Left lung (tissue), 10 donors: Measurements from ENCODE around the gene LRRC8A. TPM values are rescaled to one million over a fixed set of nuclear protein-coding genes. Genes with fewer than 3 reads are reported as not detected.
"Not testable (repeated sequence)": the region's sequence is repeated elsewhere in the genome, so short reads cannot be mapped to it uniquely, and the experiment has no call there.

ENCODE experiments used
- ATAC-seq: fragments of 200-7000 bp; cut with Tn5 transposase; one replicate; pipeline ENCODE4 v1.9.1; 2020; ENCODE audit warnings: moderate library complexity
- DNase-seq, 4 donors: peaks; one replicate each; pipeline ENCODE4 v3.0.0-alpha.2; 2013 to 2020
- H3K27ac ChIP-seq, 2 donors: fragments of 200-600 bp; sonication (generic) in 1 of 2; one replicate each; pipeline versions ENCODE4 v1.5.0 to v1.8.0; 2020 to 2021
- H3K27me3 ChIP-seq, 2 donors: fragments of 200-600 bp; sonication (generic) in 1 of 2; one replicate each; pipeline versions ENCODE4 v1.5.0 to v1.8.0; 2020 to 2021
- H3K36me3 ChIP-seq, 2 donors: fragments of 200-600 bp; sonication (generic) in 1 of 2; one replicate each; pipeline versions ENCODE4 v1.5.0 to v1.8.0; 2020 to 2021
- H3K4me1 ChIP-seq, 2 donors: fragments of 200-600 bp; one replicate each; pipeline ENCODE4 v1.8.0; 2021
- H3K4me3 ChIP-seq, 2 donors: fragments of 200-600 bp; sonication (generic) in 1 of 2; one replicate each; pipeline versions ENCODE4 v1.5.0 to v1.8.0; 2020 to 2021; ENCODE audit warnings: mild to moderate bottlenecking in 1 of 2
- H3K9me3 ChIP-seq, 2 donors: fragments of 200-600 bp; sonication (generic) in 1 of 2; one replicate each; pipeline versions ENCODE4 v1.5.0 to v1.8.0; 2020 to 2021
- CTCF ChIP-seq, 2 donors: fragments of 200-600 bp; sonication (generic) in 1 of 2; IDR thresholded peaks; one replicate each; pipeline versions ENCODE4 v1.5.0 to v1.8.0; 2021; ENCODE audit warnings: antibody characterized with exemption in 2 of 2
- intact Hi-C, 2 donors: fragments of 100-400 bp; cut with DNase I; formaldehyde crosslinking; loops; one replicate each; pipeline versions ENCODE4 v1.11.2 to v1.14.2; 2022
- polyA plus RNA-seq, 6 donors: library from polyadenylated mRNA; unstranded; fragments of 120-200 nt; gene quantifications; one replicate each; pipeline ENCODE4 v1.2.1, GENCODE V29; 2013; ENCODE audit not compliant: insufficient read length in 6 of 6
- total RNA-seq, 2 donors: library from RNA; stranded (reverse); fragmentation: NEBNext Ultra II Directional; extraction: Animal tissue kit (Norgen Biotek cat#: 25700); gene quantifications; one replicate each; pipeline ENCODE4 v1.2.1, GENCODE V29; 2021
- donor health status: DM: no; HTN: yes; CAD: no.
- donor health status: DM: no; HTN: no; CAD: no.

LRRC8A gene
- total and polyA plus RNA-seq, 8 donors = 24.6 to 70.6 (median 29.3) TPM

- no peaks in the 10 kb centered on the region for H3K27me3 ChIP-seq
- ATAC-seq = peak; percentile 35
- intact Hi-C loops = no loop called here
- no peak for DNase-seq
- peak overlapping the region; percentile 85 to 93 for H3K27ac ChIP-seq
- H3K36me3 ChIP-seq = peaks cover 0 to 23% of the 10 kb centered on the region in 2 donors
- peaks cover 24 to 45% of the 10 kb centered on the region in 2 donors for H3K4me1 ChIP-seq
- H3K9me3 ChIP-seq = no peaks in the 10 kb centered on the region
- no peak for TF ChIP-seq CTCF (IDR thresholded peaks at IDR 0.05)
- H3K4me3 ChIP-seq = peak overlapping the region; percentile 94 to 95
Observed at GRCh38 chr9:128947277-128947526, 65.3 kb downstream of the LRRC8A start.

- ATAC-seq = peak; percentile 92
- peak within 1 kb of the TSS; percentile 94 to 95 for H3K4me3 ChIP-seq
- H3K4me1 ChIP-seq = peaks cover 21 to 45% of the 10 kb centered on the region in 2 donors
- DNase-seq = peak; percentile 93 to 100 (median 96)
- intact Hi-C loops = no loop called here
- H3K27me3 ChIP-seq = no peaks in the 10 kb centered on the region
- H3K36me3 ChIP-seq = peaks cover 0 to 28% of the 10 kb centered on the region in 2 donors
- H3K27ac ChIP-seq = peak within 1 kb of the TSS; percentile 85 to 93
- TF ChIP-seq CTCF (IDR thresholded peaks at IDR 0.05) = no peak
- H3K9me3 ChIP-seq = no peaks in the 10 kb centered on the region
Observed at GRCh38 chr9:128947527-128948301, 65.8 kb downstream of the LRRC8A start, which contains the start of the genes DOLK and NUP188. DOLK (minus strand) TSS chr9:128947603; CDS start chr9:128947303, 300 bp downstream. NUP188 (plus strand) TSS chr9:128947699; CDS start chr9:128947720, 21 bp downstream.

- H3K27me3 ChIP-seq, DNase-seq, H3K27ac ChIP-seq, H3K4me3 ChIP-seq, H3K4me1 ChIP-seq, intact Hi-C loops, H3K9me3 ChIP-seq, ATAC-seq: not testable (repeated sequence)
- H3K36me3 ChIP-seq = peaks cover 2 to 95% of the 10 kb centered on the region in 2 donors
Observed at GRCh38 chr9:128961403-128961802, 79.5 kb downstream of the LRRC8A start.

Other genes starting within 250 kb of the LRRC8A start
- 10 to 100 TPM; 52.7 to 55.4 TPM for gene DYNC2I2, start 225.3 kb upstream of the LRRC8A start, total RNA-seq
- gene DYNC2I2, start 225.3 kb upstream of the LRRC8A start, polyA plus RNA-seq = 10 to 100 TPM; 45.2 to 51.9 (median 48.6) TPM
- 100 to 1,000 TPM; 249 to 294 TPM for gene SET, start 192.9 kb upstream of the LRRC8A start, total RNA-seq
- 100 to 1,000 TPM; 470 to 615 (median 549) TPM for gene SET, start 192.9 kb upstream of the LRRC8A start, polyA plus RNA-seq
- gene PKN3, start 179.6 kb upstream of the LRRC8A start, total RNA-seq = 10 to 100 TPM; 11.8 to 15.9 TPM
- gene PKN3, start 179.6 kb upstream of the LRRC8A start, polyA plus RNA-seq = 10 to 100 TPM; 11.8 to 18.0 (median 14.4) TPM
- gene ZDHHC12, start 158.0 kb upstream of the LRRC8A start, total RNA-seq = 10 to 100 TPM; 42.2 to 48.9 TPM
- gene ZDHHC12, start 158.0 kb upstream of the LRRC8A start, polyA plus RNA-seq = 10 to 100 TPM; 10.8 to 13.3 (median 11.3) TPM
- gene ZER1, start 110.2 kb upstream of the LRRC8A start, total RNA-seq = 10 to 100 TPM; 29.7 to 37.3 TPM
- gene ZER1, start 110.2 kb upstream of the LRRC8A start, polyA plus RNA-seq = 10 to 100 TPM; 26.7 to 33.4 (median 29.1) TPM
- gene TBC1D13, start 94.9 kb upstream of the LRRC8A start, total RNA-seq = 10 to 100 TPM; 21.3 to 23.0 TPM
- 10 to 100 TPM; 22.5 to 30.7 (median 30.0) TPM for gene TBC1D13, start 94.9 kb upstream of the LRRC8A start, polyA plus RNA-seq
- 10 to 100 TPM; 22.8 to 24.7 TPM for gene ENDOG, start 63.6 kb upstream of the LRRC8A start, total RNA-seq
- gene ENDOG, start 63.6 kb upstream of the LRRC8A start, polyA plus RNA-seq = 1 to 10 TPM; 2.4 to 7.4 (median 5.4) TPM
- gene SPOUT1, start 52.3 kb upstream of the LRRC8A start, total RNA-seq = 10 to 100 TPM; 40.5 to 49.3 TPM
- 10 to 100 TPM; 28.0 to 43.2 (median 32.0) TPM for gene SPOUT1, start 52.3 kb upstream of the LRRC8A start, polyA plus RNA-seq
- gene KYAT1, start 183 bp upstream of the LRRC8A start, total RNA-seq = 1 to 10 TPM; 6.2 to 7.4 TPM
- 1 to 10 TPM; 6.2 to 9.6 (median 7.3) TPM for gene KYAT1, start 183 bp upstream of the LRRC8A start, polyA plus RNA-seq
- 10 to 100 TPM; 32.6 to 49.4 TPM for gene PHYHD1, start 38.8 kb downstream of the LRRC8A start, total RNA-seq
- 10 to 100 TPM; 34.8 to 51.7 (median 41.0) TPM for gene PHYHD1, start 38.8 kb downstream of the LRRC8A start, polyA plus RNA-seq
- gene DOLK, start 65.5 kb downstream of the LRRC8A start, total RNA-seq = 10 to 100 TPM; 14.9 to 19.4 TPM
- 10 to 100 TPM in 3 of 6 donors, 1 to 10 TPM in 3; 7.4 to 11.9 (median 10.6) TPM for gene DOLK, start 65.5 kb downstream of the LRRC8A start, polyA plus RNA-seq
- gene NUP188, start 65.6 kb downstream of the LRRC8A start, total RNA-seq = 10 to 100 TPM; 42.6 to 60.9 TPM
- gene NUP188, start 65.6 kb downstream of the LRRC8A start, polyA plus RNA-seq = 10 to 100 TPM; 53.5 to 67.6 (median 59.6) TPM
- 10 to 100 TPM; 63.7 to 64.7 TPM for gene SH3GLB2, start 146.2 kb downstream of the LRRC8A start, total RNA-seq
- gene SH3GLB2, start 146.2 kb downstream of the LRRC8A start, polyA plus RNA-seq = 10 to 100 TPM; 58.9 to 79.0 (median 67.8) TPM
- gene MIGA2, start 154.5 kb downstream of the LRRC8A start, total RNA-seq = 10 to 100 TPM; 25.6 to 28.6 TPM
- gene MIGA2, start 154.5 kb downstream of the LRRC8A start, polyA plus RNA-seq = 10 to 100 TPM; 15.9 to 21.7 (median 17.3) TPM
- gene DOLPP1, start 199.0 kb downstream of the LRRC8A start, total RNA-seq = 10 to 100 TPM; 14.7 to 19.6 TPM
- gene DOLPP1, start 199.0 kb downstream of the LRRC8A start, polyA plus RNA-seq = 10 to 100 TPM; 13.4 to 18.2 (median 14.8) TPM
- gene CRAT, start 228.7 kb downstream of the LRRC8A start, total RNA-seq = 10 to 100 TPM; 16.8 to 33.2 TPM
- gene CRAT, start 228.7 kb downstream of the LRRC8A start, polyA plus RNA-seq = 10 to 100 TPM; 19.9 to 29.8 (median 25.7) TPM
- gene PTPA, start 229.3 kb downstream of the LRRC8A start, total RNA-seq = 100 to 1,000 TPM; 132 to 138 TPM
- 100 to 1,000 TPM; 120 to 148 (median 144) TPM for gene PTPA, start 229.3 kb downstream of the LRRC8A start, polyA plus RNA-seq